ENCODE data around the gene BRAT1. TPM values are rescaled to one million over a fixed set of nuclear protein-coding genes. Genes with fewer than 3 reads are reported as not detected.

The BRAT1 gene
- total RNA-seq, 2 donors from 2014 or later, result 42.1 to 42.7 TPM

DNA sequence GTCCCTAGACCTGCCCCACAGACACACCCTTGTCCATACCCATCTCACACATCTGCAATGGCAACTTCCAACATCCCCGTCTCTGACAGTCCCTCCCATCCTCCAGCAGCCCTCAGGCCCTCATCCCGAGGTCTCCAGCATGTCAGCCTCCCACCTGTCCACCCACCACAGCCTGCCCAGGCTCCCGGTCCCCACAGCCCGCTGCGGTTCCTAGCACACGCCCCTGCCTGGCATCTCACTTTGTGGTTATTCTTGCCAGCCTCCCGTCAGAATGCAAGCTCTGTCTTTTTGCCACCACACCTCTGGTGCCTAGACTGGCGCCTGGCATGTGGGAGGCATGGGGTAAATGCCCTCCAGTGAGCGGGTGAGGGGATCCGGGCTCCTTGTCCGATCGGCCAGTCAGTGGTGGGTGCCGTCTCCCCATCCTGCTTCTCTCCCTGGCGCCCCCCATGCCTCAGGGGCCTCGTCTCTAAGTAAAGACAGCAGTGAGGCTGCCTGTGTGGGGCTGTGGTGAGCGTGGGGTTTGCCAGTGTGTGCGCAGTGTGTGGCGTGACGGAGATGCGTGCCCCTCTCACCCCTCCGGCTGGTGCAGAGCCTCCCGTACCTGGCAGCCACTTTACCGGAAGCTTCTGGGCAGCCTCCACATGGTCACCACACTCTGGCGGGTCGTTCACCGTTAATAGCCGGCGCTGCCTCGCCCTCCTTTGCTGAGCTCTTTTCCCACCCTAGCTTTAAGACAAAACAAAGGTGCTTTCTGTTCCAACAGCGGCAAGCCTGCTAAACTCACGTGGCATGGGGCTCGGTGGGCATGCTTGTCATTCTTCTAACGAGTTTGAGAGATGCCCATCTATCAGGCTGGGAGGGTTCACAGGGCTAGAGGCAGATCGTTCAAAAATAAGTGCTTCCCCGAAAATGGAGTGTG lies 48.0 kb upstream of the BRAT1 start:
- Mint-ChIP-seq H3K4me3 (no peak overlapping the region), H3K9me3 (no peaks in the 10 kb centered on the region), H3K27ac (no peak overlapping the region), H3K36me3 (ENCODE audit: low read depth) (peaks cover 21% of the 10 kb centered on the region), H3K4me1 (peaks cover 19% of the 10 kb centered on the region), H3K27me3 (ENCODE audit: insufficient read depth) (no peaks in the 10 kb centered on the region)
- WGBS, 2 experiments (ENCODE audit: insufficient coverage in 1 of 2, insufficient read length in 1 of 2), result 89% methylated on average over 19 to 35 of the region's 35 CpGs
- Histone ChIP-seq H3K4me3 (ENCODE audit: low read length) (no peak overlapping the region), H3K9ac (ENCODE audit: extremely low read depth, low read length, poor library complexity, severe bottlenecking) (no peak overlapping the region), H3K36me3 (ENCODE audit: control insufficient read depth, insufficient read depth, low read length) (peaks cover 12% of the 10 kb centered on the region), H3K27me3 (ENCODE audit: control insufficient read depth, insufficient read depth, low read length, poor library complexity, severe bottlenecking) (no peaks in the 10 kb centered on the region), H3K27ac (ENCODE audit: low read depth, low read length) (no peak overlapping the region), H3K9me3 (ENCODE audit: control insufficient read depth, low read length) (no peaks in the 10 kb centered on the region), H3K4me1 (ENCODE audit: control insufficient read depth, insufficient read depth, low read length) (peaks cover 3% of the 10 kb centered on the region)
- TF ChIP-seq, protein P1, sequence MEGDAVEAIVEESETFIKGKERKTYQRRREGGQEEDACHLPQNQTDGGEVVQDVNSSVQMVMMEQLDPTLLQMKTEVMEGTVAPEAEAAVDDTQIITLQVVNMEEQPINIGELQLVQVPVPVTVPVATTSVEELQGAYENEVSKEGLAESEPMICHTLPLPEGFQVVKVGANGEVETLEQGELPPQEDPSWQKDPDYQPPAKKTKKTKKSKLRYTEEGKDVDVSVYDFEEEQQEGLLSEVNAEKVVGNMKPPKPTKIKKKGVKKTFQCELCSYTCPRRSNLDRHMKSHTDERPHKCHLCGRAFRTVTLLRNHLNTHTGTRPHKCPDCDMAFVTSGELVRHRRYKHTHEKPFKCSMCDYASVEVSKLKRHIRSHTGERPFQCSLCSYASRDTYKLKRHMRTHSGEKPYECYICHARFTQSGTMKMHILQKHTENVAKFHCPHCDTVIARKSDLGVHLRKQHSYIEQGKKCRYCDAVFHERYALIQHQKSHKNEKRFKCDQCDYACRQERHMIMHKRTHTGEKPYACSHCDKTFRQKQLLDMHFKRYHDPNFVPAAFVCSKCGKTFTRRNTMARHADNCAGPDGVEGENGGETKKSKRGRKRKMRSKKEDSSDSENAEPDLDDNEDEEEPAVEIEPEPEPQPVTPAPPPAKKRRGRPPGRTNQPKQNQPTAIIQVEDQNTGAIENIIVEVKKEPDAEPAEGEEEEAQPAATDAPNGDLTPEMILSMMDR (conservative IDR thresholded peaks at IDR 0.05), result no peak
- no peak for DNase-seq

DNA sequence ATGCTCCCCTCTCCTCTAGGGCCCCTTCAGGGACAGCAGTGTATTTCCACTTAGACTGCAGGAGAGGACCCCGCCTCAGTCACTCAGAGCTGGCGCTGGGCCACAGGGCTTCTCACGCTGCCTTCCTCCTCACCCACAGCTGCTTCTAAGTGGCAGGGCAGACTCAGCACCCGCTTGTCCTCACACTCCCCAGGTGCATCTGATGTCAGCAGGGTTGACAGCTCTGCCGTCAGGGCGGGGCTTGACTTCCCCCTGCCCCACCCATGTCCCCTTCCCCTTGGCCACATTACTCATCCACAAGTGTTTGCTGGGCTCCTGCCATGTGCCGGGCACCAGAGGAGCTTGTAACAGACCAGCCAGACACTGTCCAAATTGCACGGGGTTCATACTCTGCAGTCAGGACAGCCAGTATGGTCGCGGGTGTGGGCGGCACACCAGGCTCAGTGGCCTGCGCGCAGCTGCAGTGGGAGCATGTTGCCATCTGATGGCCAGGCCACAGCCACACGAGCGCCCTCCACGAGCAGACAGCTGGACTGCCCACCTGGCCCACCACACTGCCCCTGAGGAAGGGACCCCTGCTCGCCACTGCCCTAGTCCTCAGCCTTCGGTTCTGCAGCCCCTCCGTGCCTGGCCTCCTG lies 47.2 kb upstream of the BRAT1 start:
- no peak overlapping the region for H3K27ac Mint-ChIP-seq
- no peaks in the 10 kb centered on the region for H3K27me3 Mint-ChIP-seq (ENCODE audit: insufficient read depth)
- TF ChIP-seq, protein P1 (conservative IDR thresholded peaks at IDR 0.05), result no peak
- Histone ChIP-seq H3K9ac (ENCODE audit: extremely low read depth, low read length, poor library complexity, severe bottlenecking) (no peak overlapping the region), H3K36me3 (ENCODE audit: control insufficient read depth, insufficient read depth, low read length) (peaks cover 12% of the 10 kb centered on the region), H3K4me1 (ENCODE audit: control insufficient read depth, insufficient read depth, low read length) (peaks cover 3% of the 10 kb centered on the region), H3K27me3 (ENCODE audit: control insufficient read depth, insufficient read depth, low read length, poor library complexity, severe bottlenecking) (no peaks in the 10 kb centered on the region), H3K27ac (ENCODE audit: low read depth, low read length) (no peak overlapping the region), H3K4me3 (ENCODE audit: low read length) (no peak overlapping the region), H3K9me3 (ENCODE audit: control insufficient read depth, low read length) (no peaks in the 10 kb centered on the region)
- no peaks in the 10 kb centered on the region for H3K9me3 Mint-ChIP-seq
- H3K4me1 Mint-ChIP-seq, result peaks cover 16% of the 10 kb centered on the region
- WGBS, 2 experiments (ENCODE audit: insufficient coverage in 1 of 2, insufficient read length in 1 of 2), result 93 to 94% methylated on average over 15 to 19 of the region's 19 CpGs
- DNase-seq, result no peak
- H3K36me3 Mint-ChIP-seq (ENCODE audit: low read depth), result peaks cover 24% of the 10 kb centered on the region
- H3K4me3 Mint-ChIP-seq, result no peak overlapping the region

DNA sequence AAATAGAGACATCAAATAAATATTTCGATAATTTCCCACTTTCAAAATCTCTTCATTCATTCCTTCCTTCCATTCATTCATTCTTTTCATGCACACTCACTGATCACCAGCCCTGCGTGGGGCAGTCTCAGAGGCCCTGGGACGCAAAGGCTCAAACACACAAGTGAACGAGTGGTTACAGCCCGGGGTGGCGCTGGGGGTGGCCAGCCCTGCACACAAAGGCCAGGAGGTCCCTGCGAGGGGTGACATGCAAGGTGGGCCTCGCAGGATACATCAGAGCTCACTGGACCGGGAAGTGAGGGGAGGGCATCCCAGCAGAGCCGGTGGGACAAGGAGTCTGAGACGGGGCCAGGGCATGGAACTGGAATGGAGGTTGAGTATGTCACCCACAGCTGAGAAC lies 46.6 kb upstream of the BRAT1 start:
- Mint-ChIP-seq H3K27ac (no peak overlapping the region), H3K36me3 (ENCODE audit: low read depth) (peaks cover 29% of the 10 kb centered on the region), H3K4me3 (no peak overlapping the region), H3K9me3 (no peaks in the 10 kb centered on the region), H3K4me1 (peaks cover 9% of the 10 kb centered on the region), H3K27me3 (ENCODE audit: insufficient read depth) (no peaks in the 10 kb centered on the region)
- no peaks in the 10 kb centered on the region for H3K27me3 ChIP-seq (ENCODE audit: control insufficient read depth, insufficient read depth, low read length, poor library complexity, severe bottlenecking)
- no peak overlapping the region for H3K27ac ChIP-seq (ENCODE audit: low read depth, low read length)
- H3K36me3 ChIP-seq (ENCODE audit: control insufficient read depth, insufficient read depth, low read length), result peaks cover 18% of the 10 kb centered on the region
- peaks cover 3% of the 10 kb centered on the region for H3K4me1 ChIP-seq (ENCODE audit: control insufficient read depth, insufficient read depth, low read length)
- DNase-seq, result no peak
- no peak overlapping the region for H3K4me3 ChIP-seq (ENCODE audit: low read length)
- no peak overlapping the region for H3K9ac ChIP-seq (ENCODE audit: extremely low read depth, low read length, poor library complexity, severe bottlenecking)
- WGBS, 2 experiments (ENCODE audit: insufficient coverage in 1 of 2, insufficient read length in 1 of 2), result 94 to 96% methylated on average over 11 of the region's 11 CpGs
- no peaks in the 10 kb centered on the region for H3K9me3 ChIP-seq (ENCODE audit: control insufficient read depth, low read length)
- TF ChIP-seq, protein P1 (conservative IDR thresholded peaks at IDR 0.05), result no peak

Data from endodermal cell (in vitro differentiated cells).